ENCODE measurements around the gene FER.

The FER gene

GRCh38 chr5:109218818-109219217, 471.1 kb downstream of the FER start:
- in situ Hi-C loops (cut with HindIII; ENCODE audit: low sequenced_read_pairs): no loop called here

- in situ Hi-C loops (cut with HindIII; ENCODE audit: low sequenced_read_pairs): no loop called here
Observed at GRCh38 chr5:109223531-109223930, 475.8 kb downstream of the FER start.

- in situ Hi-C loops (cut with HindIII; ENCODE audit: low sequenced_read_pairs): no loop called here
Observed at GRCh38 chr5:109224276-109224882, 476.7 kb downstream of the FER start.

GRCh38 chr5:109225716-109226625, 478.3 kb downstream of the FER start:
- in situ Hi-C loops (cut with HindIII; ENCODE audit: low sequenced_read_pairs): no loop called here

- in situ Hi-C loops (cut with HindIII; ENCODE audit: low sequenced_read_pairs): loop anchor here (5.0 kb wide), 1 partner anchor 62 kb away; no protein-coding TSS in a partner anchor
Observed at GRCh38 chr5:109230369-109230768, 482.7 kb downstream of the FER start.

- in situ Hi-C loops (cut with HindIII; ENCODE audit: low sequenced_read_pairs): loop anchor here (5.0 kb wide), 1 partner anchor 61 kb away; no protein-coding TSS in a partner anchor
Observed at GRCh38 chr5:109231331-109231730, 483.6 kb downstream of the FER start.

- in situ Hi-C loops (cut with HindIII; ENCODE audit: low sequenced_read_pairs): loop anchor here (5.0 kb wide), 1 partner anchor 58 kb away; no protein-coding TSS in a partner anchor
Observed at GRCh38 chr5:109234381-109234780, 486.7 kb downstream of the FER start.

- in situ Hi-C loops (cut with HindIII; ENCODE audit: low sequenced_read_pairs): no loop called here
Observed at GRCh38 chr5:109239456-109239855, 491.8 kb downstream of the FER start.

GRCh38 chr5:109242518-109242917, 494.8 kb downstream of the FER start:
- in situ Hi-C loops (cut with HindIII; ENCODE audit: low sequenced_read_pairs): no loop called here

- in situ Hi-C loops (cut with HindIII; ENCODE audit: low sequenced_read_pairs): no loop called here
Observed at GRCh38 chr5:109246395-109246794, 498.7 kb downstream of the FER start.
